Measurements from ENCODE around the gene THBS3. TPM values are rescaled to one million over a fixed set of nuclear protein-coding genes. Genes with fewer than 3 reads are reported as not detected.
"Not testable (repeated sequence)": the region's sequence is repeated elsewhere in the genome, so short reads cannot be mapped to it uniquely, and the experiment has no call there.

The THBS3 gene
- total and polyA plus RNA-seq, 2 of the 4 experiments (the other 2 are of a cell fraction), result 15.1 to 30.4 TPM

DNA sequence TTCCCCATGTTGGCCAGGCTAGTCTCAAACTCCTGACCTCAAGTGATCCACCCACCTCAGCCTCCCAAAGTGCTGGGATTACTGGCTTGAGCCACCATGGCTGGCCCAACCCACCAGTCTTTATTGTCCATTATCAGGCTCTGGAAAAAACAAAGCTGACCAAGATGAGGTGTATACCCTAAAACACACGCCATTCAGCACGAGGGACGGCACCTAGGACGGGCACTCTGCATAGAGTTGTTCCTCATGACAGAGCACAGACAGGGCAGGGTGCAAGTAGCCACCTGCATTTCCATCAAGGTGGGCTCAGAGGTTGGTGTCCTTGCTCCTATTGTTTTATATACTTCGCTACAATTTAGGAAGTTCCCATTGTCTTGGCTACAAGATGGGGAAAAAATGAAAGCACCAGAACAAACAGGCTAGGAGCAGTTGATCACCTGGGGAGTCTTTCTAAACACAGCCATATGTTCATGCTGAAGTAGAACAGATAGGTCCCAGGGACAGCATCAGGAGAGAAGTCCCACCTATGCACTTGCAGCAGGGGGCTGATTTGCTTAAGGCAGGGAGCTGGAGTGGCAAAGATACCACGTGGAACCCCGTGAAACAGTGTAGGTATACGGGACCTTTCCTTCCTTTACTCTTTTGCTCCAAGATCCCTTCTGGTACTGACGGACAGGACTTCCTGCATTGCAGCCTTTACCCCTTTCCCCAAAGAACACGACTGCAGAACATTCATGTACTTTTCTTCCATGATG is 39.1 kb downstream of the THBS3 start (continued):
- TF ChIP-seq, protein P1, sequence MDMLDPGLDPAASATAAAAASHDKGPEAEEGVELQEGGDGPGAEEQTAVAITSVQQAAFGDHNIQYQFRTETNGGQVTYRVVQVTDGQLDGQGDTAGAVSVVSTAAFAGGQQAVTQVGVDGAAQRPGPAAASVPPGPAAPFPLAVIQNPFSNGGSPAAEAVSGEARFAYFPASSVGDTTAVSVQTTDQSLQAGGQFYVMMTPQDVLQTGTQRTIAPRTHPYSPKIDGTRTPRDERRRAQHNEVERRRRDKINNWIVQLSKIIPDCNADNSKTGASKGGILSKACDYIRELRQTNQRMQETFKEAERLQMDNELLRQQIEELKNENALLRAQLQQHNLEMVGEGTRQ (IDR thresholded peaks at IDR 0.05; ENCODE audit: low read depth, low read length), result no peak

DNA sequence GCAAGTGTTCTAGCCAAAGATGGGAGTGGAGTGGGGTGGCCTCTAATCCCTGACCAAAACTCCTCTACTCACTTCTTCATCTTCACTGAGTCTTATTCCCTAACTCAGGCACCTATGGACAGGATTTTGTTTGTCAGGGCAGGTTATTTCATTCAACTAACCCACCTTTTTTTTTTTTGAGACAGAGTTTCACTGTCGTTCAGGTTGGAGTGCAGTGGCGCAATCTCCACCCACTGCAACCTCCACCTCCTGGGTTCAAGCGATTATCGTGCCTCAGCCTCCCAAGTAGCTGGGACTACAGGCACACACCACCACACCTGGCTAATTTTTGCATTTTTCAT is 39.6 kb downstream of the THBS3 start:
- intact Hi-C loops (cut with micrococcal nuclease); H2BK5ac ChIP-seq (ENCODE audit: low read depth, low read length, poor library complexity, severe bottlenecking); H4K91ac ChIP-seq (ENCODE audit: insufficient read depth, low read depth, low read length); H2AFZ ChIP-seq (replicated peaks; ENCODE audit: low read length, poor library complexity); H3K56ac ChIP-seq (ENCODE audit: extremely low read depth, insufficient read depth, low read length); H4K8ac ChIP-seq (ENCODE audit: low read depth in 2 of 2, low read length in 2 of 2); H3K9me1 ChIP-seq (ENCODE audit: insufficient read depth, low read length); ATAC-seq (ENCODE audit: low read depth); H3K4me3 ChIP-seq (ENCODE audit: insufficient read depth, low read depth, low read length); H2BK120ac ChIP-seq (ENCODE audit: low read depth, low read length); H3K27me3 ChIP-seq (ENCODE audit: control insufficient read depth, insufficient read depth, low read length); BruUV-seq (replicated peaks); H4K20me1 ChIP-seq (ENCODE audit: insufficient read depth, low read length); H3K4me1 ChIP-seq (ENCODE audit: control insufficient read depth, insufficient read depth, low read length); H3K27ac ChIP-seq (ENCODE audit: insufficient read depth, low read length); H3K4ac ChIP-seq (ENCODE audit: low read depth, low read length); H3K9me3 ChIP-seq (ENCODE audit: control insufficient read depth, insufficient read depth, low read length); H3K14ac ChIP-seq (replicated peaks; ENCODE audit: low read depth, low read length); H2AK5ac ChIP-seq (ENCODE audit: low read depth, low read length); H4K5ac ChIP-seq (ENCODE audit: low read depth, low read length); POLR2A ChIA-PET (ENCODE audit: unreplicated experiment); H3K9ac ChIP-seq (ENCODE audit: low read depth, low read length); H2AK9ac ChIP-seq (replicated peaks; ENCODE audit: low read depth, low read length, poor library complexity); H2BK20ac ChIP-seq (ENCODE audit: low read depth, low read length); H3K23ac ChIP-seq (ENCODE audit: low read depth, low read length); H2BK15ac ChIP-seq (ENCODE audit: low read depth, low read length); dilution Hi-C loops (cut with HindIII; ENCODE audit: low sequenced_read_pairs, unreplicated experiment); H3K18ac ChIP-seq (ENCODE audit: low read depth, low read length); DNase-seq; H3K4me2 ChIP-seq (ENCODE audit: low read depth, low read length): not testable (repeated sequence)
- WGBS, 2 experiments (ENCODE audit: extremely low coverage in 2 of 2, insufficient read length in 1 of 2), result no CpG with 5 or more reads among the region's 4 CpGs
- Histone ChIP-seq H3K79me1 (ENCODE audit: low read depth in 1 of 2, low read length in 2 of 2) (peaks cover 0 to 22% of the 10 kb centered on the region in 2 experiments), H3K36me3 (ENCODE audit: control insufficient read depth, insufficient read depth, low read length) (peaks cover 16% of the 10 kb centered on the region)
- CTCF ChIA-PET, result interaction anchor here (0.8 to 3.1 kb wide), 8 partner anchors 25 to 683 kb away, joined by 3 to 18 read pairs (median 5); no protein-coding TSS in a partner anchor
- in situ Hi-C loops (cut with MboI; ENCODE audit: low sequenced_read_pairs), result loop anchor here (5.0 kb wide), 1 partner anchor 76 kb away; no protein-coding TSS in a partner anchor
